ENCODE data around the gene ASB10.

DNA sequence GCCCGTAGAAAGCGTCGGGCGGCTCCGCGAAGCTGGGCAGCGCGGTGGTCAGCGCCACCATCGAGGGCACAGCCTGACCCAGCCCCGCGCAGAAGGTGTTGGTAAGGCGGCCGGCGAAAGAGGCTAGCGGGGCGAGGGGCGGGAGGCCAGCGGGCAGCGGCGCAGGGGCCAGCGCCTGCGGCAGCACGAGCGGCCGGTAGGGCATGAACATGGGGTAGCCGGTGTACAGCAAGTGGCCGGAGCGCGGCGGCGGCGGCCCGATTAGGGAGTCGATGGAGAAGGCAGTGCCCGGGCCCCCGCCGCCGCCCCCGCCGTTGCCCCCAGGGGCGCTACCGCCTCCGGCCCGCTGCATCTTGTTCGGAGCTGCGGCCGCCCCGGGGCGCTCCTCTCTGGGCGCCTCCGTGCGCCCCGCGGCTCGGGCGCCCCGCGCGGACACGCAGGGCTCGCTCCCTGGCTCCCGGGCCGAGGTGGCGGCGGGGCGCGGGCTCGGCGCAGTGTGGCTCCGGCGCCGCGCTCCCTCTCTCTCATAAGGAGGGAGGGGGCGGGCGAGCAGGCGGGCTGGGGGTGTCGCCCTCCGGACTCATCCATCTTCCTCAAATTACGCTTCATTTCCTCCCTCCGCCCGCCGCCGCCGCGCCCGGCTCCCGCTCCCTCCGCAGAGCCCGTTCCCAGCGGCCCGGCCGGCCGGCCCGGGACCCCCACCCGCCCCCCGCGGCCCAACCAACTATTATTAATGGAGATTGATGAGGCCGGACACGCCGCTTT is 19.7 kb downstream of the ASB10 start, which contains the start of gene GBX1:
- TF ChIP-seq, protein P1, sequence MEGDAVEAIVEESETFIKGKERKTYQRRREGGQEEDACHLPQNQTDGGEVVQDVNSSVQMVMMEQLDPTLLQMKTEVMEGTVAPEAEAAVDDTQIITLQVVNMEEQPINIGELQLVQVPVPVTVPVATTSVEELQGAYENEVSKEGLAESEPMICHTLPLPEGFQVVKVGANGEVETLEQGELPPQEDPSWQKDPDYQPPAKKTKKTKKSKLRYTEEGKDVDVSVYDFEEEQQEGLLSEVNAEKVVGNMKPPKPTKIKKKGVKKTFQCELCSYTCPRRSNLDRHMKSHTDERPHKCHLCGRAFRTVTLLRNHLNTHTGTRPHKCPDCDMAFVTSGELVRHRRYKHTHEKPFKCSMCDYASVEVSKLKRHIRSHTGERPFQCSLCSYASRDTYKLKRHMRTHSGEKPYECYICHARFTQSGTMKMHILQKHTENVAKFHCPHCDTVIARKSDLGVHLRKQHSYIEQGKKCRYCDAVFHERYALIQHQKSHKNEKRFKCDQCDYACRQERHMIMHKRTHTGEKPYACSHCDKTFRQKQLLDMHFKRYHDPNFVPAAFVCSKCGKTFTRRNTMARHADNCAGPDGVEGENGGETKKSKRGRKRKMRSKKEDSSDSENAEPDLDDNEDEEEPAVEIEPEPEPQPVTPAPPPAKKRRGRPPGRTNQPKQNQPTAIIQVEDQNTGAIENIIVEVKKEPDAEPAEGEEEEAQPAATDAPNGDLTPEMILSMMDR (IDR thresholded peaks at IDR 0.05), result no peak
- TF ChIP-seq POLR2A (IDR thresholded peaks at IDR 0.05), result no peak
